HG03175 (cell line): ENCODE results near the gene SCN3A.

Experiments used
- ATAC-seq: cut with Tn5 transposase; IDR thresholded peaks from one replicate; pipeline ENCODE4 v1.9.1; 2021; ENCODE audit warnings: mild to moderate bottlenecking, moderate library complexity; ENCODE audit not compliant: unreplicated experiment

Gene SCN3A

DNA sequence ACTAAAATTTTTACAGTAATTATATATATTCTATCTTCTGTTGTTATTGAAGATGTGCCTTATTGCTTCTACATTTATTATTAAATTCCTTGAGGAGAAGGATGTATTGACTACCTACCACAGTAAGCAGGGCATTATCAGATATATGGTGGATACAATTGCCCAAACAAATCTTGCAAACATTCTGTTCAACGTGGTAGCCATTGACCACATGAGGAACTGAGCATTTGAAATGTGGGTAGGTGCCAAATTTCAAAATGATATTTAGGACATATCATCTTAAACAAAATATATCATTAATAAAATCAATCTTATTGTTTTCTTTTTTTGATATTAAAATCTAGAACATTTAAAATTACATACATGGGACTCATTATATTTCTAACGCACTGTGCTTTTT is 11.1 kb downstream of the SCN3A start:
- ATAC-seq, result peak; percentile 34

DNA sequence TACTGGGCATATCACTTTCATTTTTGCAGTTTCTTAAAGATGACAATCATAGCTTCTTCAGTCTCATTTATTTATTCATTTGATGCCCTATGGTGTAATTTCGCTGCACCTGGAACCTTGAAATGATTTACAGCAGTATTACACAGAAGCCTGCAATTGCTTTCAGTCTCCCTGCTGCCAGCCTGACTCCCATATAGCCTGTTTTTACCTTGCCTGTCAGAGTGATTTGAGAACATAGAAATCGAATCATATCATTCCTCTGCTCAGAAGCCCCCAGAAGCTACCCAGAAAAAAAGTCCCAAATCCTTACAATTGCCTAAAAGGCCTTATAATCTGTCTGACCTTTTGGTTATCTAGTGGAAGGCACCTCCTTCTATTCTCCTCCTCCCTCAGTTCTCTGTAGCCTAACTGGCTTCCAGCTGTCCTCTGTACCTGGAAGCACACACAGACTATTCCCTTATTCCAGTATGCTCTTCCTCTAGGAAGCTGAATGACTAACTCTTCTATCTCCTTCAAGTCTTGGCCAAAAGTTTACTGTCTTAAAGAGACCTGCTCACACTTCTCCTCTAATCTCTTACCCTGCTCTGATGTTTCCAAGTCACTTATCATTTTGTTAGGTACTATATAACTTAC is 12.6 kb downstream of the SCN3A start:
- ATAC-seq, result no peak

DNA sequence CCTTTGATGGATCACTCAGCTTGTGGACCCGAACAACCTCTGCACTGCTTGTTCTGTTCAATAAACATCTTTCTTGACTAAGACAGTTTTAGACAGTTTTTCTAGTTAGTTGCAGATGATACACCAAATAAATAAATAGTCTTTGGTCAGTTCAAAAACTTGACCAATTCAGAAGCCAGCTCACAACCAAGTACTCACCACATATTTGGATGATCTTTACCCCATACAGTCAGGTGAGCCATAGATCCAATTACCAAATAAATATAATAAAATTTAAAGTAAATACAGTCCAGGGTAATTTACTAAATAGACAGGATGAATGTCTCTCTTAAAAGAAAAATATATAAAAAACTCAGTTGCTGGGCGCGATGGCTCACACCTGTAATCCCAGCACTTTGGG is 18.2 kb downstream of the SCN3A start:
- ATAC-seq, result no peak

DNA sequence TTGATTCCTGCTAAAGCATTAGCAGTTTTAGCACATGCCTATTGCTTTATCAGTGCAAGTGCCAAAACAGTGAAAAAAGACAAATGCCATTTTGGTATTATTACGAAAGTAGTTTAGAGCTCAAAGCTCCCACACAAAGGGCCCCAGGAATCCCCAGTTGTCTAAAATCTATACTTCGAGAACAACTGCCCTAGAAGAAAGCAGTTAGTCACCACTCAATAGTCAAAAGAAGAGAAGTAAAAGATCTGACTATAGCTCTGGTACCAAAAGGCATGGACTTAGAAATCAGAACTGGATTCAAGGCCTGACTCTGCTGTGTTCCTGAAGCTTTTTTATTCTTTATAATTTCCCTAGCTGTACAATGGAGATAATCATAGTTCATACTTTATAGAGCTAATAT is 21.8 kb downstream of the SCN3A start:
- ATAC-seq, result no peak

DNA sequence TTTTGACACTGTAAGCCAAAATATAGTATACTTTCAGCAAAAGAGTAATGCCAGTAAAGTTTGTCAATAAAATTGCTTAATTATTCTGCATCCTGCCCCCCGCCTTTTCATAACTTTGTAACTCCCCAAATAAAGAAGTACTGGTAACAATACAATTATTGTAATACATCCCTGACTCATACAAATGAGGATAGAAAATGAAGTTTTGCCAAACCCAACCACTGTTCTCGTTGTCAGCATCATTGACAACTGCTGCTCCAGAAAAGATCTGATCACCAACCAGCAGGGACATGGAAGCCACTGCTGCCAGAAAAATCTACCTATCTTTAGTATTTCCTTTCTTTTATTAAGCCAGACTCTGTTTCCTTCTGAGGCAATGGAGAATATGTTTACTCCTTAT is 27.1 kb downstream of the SCN3A start:
- ATAC-seq, result no peak

DNA sequence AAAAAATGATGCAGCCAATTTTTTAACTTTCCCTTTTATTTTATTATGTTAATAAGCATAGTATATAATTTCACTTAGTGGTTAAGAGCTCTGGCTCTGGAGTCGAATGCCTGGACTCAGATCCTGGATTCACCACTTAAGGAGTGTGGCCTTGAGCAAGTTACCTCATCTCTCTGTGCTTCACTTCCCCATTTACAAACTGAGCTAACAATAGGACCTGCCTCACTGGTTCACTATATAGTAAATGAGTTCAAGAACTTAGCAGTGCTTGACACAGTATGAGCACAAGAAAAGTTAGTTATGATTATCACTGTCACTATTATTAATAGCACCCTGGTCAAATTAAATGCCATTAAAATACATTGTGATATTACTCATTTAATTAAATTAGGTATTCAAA is 30.6 kb downstream of the SCN3A start:
- ATAC-seq, result peak; percentile 69

DNA sequence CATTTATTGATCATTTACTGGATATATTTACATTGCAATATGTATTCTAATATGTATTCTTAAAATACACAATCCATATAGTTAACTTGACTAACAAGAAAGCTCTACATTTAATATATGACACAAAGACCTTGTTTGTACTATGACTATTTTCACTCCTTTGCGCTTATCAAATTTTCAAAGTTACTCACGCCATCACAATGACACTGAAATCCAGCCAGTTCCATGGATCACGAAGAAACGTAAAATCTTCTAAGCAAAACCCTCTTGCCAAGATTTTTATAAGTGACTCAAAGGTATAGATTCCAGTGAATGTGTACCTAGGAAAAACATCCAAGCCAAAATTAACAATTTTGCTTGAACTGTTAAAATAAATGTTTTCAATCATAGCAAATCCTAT is 39.6 kb downstream of the SCN3A start:
- ATAC-seq, result no peak

DNA sequence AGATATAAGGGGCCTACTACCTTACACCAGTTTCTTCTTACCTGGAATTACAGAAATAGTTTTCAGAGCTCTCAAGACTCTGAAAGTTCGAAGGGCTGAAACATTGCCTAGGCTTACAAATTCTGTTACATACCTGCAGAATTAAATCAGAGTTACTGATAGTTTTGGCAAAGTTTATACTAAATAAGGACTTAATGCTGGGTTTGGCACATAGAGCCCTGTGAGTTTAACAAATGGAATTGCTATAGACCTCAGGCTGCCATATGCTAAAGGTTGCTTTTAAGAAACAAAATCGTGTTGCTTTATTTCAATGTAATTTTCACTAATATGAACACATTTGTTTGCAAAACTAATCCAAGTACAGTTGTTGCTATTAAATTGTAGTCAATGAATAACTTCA is 40.1 kb downstream of the SCN3A start:
- no peak for ATAC-seq

DNA sequence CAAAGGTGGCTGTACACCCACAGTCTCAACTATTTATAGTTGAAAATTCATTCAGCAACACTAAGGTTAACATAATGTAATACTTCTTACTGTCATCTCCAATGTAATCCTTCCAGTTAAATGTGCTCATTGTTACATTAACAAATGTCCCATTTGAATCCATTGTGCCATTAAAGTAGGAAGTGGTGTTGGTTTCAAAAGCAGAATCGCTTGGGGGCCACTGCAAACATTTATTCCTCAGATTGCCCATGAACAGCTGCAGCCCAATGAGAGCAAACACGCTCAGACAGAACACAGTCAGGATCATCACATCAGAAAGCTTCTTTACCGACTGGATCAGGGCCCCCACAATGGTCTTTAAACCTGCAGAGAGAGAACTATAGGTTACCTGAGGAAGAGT is 41.4 kb downstream of the SCN3A start:
- ATAC-seq, result no peak

DNA sequence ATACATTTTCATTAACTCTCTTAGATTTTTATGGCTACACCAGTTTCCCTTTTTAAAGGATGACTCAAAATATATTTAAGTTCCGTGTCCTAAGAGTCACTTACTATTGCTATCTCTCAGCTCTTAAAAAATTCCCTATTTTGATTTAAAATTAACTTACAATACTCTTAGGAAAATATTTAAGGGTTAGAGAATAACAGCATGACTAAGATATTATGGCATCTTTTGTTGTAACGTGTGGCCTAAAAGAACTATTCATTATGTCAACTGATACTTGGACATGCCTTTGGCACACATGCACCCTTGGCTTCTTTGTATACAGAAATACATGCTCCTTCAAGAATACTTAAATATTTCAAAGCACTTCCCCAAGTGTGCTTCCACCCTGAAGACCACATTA is 42.3 kb downstream of the SCN3A start:
- no peak for ATAC-seq

DNA sequence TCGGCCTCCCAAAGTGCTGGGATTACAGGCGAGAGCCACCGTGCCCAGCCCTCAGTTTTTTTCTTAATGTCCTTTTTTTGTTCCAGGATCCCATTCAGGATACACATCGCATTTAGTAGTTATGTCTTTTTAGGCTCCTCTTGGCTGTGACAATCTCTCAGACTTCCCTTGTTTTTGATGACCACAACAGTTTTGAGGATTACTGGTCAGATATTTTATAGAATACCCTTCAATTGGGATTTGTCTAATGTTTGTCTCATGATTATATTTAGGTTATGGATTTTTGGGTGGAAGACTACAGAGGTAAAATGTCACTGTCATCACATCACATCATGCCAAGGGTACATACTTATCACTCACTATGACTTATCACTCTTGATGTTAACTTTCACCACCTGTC is 46.7 kb downstream of the SCN3A start:
- ATAC-seq, result no peak

DNA sequence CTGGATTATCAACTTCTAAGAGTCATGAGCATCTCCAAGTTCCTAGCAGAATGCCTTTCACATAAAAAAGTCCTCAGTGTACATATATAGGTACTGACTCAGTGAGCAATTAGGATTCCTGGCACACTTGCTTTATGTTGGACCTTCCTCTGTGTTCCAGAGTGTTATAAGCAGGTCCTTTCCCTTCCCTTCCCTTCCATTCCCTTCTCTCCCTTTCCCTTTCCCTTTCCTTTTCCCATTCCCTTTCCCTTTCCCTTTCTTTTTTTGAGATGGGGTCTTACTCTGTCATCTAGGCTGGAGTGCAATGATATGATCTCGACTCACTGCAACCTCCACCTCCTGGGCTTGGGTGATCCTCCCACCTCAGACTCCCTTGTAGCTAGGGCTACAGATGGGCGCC is 48.7 kb downstream of the SCN3A start:
- no peak for ATAC-seq

DNA sequence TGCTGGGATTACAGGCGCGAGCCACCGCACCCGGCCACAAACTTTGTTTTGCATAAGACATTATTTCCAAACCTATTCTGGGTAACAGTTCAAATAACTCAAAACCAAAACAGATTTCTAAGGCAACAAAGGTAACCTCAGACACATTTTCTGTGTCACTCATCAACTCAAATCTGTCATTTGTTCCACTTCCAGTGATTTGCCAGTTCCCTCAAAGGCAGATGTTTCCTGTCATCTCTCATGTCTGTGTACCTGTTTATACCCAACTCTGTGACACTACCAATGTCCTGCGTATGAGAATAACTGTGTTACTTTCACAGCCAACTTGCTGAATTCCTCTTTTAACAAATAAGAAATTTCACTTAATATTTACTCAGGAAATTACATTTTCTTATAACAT is 54.4 kb downstream of the SCN3A start:
- ATAC-seq, result peak; percentile 86

DNA sequence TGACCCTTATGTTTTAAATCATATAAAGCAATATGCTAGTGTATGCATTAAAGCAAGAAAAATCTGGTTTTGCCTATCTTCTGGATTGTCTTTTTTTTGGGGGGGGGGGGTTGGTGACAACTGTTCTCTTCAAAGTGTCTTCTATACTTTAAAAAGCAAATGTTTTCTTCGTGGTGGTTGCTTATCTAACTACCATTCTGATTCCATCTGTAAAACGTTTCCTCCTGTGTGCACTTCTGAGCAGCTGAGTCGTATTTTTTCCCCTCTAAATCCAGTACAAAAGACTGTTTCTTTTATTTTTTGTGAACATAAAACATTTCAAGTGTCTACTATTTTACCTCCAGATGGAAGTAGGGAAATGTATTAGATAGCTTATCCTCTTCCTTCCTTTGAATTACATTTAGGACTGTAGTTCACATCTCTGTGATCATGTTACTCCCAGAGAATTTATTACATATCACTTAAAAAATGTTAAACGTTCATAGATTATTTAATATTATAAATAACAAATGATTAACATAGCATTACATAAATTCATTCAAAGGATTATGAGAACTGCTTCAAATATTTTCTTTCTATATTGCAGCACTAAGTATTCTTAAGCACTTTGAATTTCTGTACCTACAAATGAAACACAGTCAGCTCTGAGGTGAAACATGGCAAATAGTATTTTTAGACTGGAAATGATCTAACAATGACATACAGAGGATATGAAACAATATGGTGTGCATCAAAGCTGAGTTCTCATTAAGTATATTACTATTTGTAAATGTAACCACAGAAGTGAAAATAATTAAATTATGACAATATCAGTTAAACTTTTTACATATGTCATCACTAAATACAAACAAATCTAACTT is 56.4 kb downstream of the SCN3A start:
- ATAC-seq, result no peak

DNA sequence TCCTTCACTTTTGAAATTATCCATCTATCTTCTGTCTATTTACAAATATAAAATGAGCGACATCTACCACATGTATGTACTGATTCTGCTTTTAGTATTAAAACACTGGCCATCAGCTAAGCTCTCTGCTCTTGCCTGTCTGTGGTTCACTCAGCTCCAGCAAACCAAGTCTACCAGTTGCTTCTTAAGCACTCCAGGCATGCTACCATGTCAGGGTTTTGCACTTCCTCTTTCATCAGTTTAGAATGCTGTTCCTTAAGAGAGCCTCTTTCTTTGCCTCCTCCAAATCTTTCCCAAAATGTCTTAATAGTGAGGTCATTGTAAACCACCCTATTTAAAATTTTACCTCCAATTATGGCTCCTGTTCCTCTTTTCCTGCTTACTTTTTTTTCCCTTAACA is 59.5 kb downstream of the SCN3A start:
- ATAC-seq, result peak; percentile 71

DNA sequence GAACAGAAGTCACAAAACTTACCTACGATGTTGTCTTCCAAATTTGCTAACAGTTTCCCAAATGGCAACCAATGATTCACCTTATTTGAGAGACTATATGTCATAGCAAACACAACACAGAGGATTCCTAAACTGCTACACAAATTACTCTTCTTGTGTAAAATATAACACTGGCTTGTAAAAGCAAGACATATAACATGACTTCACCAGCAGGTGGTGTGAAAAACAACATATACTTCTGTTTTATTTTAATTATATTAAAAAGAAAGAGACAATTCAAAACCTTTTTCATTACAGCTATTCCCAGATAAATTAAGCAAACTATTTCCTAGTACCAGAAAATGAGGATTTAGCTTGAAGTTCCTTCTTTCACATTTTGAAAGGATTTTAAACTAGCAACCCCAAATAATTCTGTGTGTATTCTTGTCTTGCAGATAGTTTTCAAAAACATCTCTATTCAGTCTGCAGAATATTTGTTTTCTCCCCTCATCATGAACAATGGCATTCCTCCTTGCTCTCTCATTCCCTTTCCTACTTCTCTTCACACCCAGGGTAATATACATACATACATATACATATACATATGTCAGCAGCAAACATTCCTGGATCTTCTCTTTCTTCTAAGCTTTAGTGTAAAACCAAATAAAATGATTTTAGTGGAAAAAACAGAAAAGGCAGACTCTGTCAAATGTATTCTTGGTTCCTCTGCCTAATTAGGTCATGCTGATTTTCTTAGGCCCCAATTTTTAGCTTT is 62.1 kb downstream of the SCN3A start:
- no peak for ATAC-seq

DNA sequence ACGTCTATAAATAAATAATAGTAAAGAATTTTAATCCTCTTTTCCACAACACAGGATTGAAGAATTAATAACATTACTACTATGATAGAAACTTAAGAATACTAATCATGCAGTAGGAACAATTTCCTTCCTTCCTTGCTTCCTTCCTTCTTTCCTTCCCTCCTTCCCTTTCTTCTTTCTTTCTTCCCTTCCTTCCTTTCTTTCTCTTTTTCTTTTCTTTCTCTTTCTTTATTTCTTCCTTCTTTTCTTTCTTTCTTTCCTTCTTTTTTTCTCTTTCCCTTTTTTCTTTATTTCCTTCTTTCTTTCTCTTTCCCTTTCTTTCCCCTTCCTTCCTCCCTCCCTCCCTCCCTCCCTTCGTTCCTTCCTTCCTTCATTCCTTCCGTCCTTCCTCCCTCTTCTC is 77.6 kb downstream of the SCN3A start:
- ATAC-seq, result no peak

DNA sequence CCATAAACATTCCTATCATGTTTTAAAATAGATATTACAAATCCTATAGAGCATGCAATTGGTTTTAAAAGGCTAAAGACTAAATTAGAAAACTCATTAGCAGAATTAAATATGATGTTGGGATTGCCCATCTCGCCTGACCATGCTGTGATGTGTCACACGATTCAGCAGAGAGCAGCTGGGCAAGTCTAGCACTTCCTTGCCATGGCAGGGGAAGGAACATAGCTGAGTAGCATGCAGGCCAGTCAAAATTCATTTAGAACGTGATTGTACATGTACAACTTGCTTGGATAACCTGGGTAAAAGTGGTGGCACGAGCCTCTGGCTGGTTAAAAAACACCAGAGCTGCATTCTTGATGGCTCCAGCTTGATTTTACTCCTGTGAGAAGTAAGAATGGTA is 81.3 kb downstream of the SCN3A start:
- no peak for ATAC-seq

DNA sequence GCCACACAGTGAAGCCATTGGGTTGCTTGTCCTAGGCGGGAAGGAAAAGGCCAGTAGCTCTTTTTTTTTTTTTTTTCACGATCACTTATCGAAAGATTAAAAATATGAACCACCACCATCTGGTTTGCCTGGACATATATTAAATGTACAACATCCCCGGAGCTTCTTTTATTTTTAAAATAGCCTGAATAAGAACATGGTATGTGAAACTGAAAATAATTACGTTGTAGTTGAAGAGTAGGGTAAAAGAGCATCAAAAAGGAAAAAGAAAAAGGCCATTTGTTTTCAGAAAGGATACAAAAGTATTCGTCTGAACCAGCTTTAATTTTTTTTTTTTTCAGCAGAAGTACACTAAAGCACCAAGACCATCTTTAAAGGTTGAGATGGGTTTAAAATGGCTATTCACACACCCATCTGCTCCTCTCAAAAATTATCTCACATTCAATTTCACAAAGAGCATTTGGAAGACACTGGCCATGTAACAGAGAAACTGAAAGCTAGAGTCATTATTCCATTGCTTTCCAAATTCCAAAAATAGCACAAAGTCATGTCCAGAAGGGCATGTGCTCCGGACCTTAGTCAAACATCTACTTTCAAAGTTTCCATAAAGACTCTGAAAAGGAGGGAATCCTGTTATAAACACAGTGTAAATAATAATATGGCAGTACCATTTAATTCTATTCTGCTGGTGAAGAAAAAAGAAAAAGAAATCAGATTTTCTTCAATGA is 82.9 kb downstream of the SCN3A start:
- no peak for ATAC-seq

DNA sequence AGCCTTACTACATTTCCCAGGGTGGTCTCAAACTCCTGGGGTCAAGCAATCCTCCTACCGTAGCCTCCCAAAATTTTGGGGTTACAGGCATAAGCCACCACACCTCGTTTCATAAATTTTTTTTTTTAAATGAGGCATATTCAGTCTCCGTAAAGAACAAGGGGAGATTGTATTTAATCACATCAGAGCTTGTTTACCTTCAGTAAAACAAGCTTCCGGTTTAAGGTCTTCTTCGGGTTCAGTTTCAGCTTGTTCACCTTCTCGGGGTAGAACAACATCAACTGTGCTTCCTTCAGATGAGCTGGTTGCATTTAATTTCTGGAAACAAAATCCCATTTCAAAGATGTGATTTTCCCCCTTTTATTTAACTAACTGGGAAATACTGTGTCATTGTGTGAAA is 88.6 kb downstream of the SCN3A start:
- ATAC-seq, result no peak

DNA sequence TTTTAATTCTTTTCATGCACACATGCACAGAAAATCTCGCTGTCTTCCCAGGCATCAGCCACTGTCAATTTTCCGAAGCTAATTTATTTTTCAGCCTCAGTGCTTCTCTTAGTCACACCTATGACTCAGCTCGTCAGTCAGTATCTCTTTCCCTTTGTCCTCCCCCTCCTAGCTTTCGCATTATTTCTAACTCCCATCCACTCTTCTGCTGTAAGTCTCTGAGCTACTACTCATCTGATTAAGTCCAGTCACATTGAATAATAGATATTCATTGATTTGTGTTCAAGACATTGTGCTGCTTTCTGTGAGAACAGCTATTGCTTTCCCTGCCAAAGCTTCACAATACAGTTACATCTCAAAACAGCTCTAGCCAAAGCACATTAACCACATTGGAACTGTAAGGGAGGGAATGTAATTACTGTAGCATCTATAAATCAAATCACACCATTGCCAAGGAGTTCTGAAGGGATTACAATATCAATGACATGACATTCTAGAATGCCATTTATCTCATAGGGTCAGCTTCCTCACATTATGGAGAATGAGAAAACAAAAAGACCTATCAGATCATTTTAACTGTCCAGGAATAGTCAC is 89.4 kb downstream of the SCN3A start:
- no peak for ATAC-seq
